ENCODE measurements around the gene PTPRC.

Gene PTPRC

DNA sequence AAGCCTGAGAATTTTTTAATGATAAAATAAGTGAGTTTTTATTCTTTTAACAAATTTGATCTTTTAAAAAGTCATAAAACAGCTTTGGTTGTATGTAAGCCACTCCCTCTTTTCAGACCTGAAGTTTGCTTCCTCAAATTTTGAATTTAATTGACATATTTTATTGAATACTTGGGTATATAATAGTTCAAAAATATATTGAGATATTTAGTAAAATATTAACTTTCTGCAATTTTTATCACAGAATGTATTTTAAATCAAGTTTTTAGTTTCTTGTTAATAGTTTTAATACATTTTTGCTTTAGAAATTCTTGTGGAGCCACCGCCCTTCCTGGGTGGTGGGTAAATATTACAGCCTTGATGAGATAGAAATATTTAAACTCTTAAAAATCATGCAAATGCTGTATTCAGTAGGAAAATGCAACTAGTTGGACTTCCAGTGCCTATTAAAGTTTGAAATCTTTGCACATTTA is 867 bp downstream of the PTPRC start:
- TF ChIP-seq ZFX (IDR thresholded peaks at IDR 0.05), result no peak
- TF ChIP-seq, protein P1, sequence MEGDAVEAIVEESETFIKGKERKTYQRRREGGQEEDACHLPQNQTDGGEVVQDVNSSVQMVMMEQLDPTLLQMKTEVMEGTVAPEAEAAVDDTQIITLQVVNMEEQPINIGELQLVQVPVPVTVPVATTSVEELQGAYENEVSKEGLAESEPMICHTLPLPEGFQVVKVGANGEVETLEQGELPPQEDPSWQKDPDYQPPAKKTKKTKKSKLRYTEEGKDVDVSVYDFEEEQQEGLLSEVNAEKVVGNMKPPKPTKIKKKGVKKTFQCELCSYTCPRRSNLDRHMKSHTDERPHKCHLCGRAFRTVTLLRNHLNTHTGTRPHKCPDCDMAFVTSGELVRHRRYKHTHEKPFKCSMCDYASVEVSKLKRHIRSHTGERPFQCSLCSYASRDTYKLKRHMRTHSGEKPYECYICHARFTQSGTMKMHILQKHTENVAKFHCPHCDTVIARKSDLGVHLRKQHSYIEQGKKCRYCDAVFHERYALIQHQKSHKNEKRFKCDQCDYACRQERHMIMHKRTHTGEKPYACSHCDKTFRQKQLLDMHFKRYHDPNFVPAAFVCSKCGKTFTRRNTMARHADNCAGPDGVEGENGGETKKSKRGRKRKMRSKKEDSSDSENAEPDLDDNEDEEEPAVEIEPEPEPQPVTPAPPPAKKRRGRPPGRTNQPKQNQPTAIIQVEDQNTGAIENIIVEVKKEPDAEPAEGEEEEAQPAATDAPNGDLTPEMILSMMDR (conservative IDR thresholded peaks at IDR 0.05), result no peak

DNA sequence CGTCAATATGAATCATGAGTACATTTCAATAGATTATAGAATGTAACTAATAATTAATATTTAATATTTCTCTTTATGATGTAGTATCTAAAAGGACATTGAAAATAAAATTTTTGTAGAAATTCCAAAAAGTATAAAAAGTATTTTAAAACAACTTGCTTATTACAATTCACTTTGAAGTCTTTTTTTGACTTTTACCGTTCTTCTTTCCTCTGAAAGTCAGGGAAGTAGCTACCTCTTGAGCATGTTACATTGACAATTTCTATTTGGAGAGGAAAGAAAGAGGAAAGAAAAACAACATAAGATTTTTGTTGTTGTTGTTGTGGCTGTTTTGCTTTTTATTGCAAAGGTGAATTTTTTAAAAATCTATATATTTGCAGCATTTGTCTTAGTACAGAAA is 1.3 kb downstream of the PTPRC start:
- no peak overlapping the region for H3K27ac ChIP-seq
- no peak for TF ChIP-seq ZFX (IDR thresholded peaks at IDR 0.05)
- TF ChIP-seq, protein P1 (conservative IDR thresholded peaks at IDR 0.05), result no peak

More for the DNA sequence above, 867 bp downstream of the PTPRC start:
- no peak overlapping the region for H3K27ac ChIP-seq

DNA sequence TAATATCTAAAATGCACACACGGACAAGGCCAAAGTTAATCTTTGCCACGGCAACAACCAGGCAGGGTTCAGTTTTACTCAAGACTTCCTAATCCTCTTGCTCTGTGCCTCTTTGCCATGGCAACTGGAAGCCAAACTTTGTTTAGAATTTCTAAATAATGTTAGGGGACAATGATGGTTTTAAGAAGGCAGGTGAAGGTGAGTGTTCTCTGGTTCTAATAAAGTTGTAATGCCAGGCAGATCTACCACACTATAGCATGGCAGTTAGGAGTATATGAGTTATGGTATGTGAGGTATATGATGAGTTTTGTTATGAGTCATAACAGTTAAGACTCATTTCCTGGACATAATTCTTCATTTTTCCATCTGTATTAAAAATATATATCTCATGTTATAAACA is 2.7 kb downstream of the PTPRC start:
- no peak overlapping the region for H3K27ac ChIP-seq
- TF ChIP-seq, protein P1 (conservative IDR thresholded peaks at IDR 0.05), result no peak
- TF ChIP-seq ZFX (IDR thresholded peaks at IDR 0.05), result no peak

DNA sequence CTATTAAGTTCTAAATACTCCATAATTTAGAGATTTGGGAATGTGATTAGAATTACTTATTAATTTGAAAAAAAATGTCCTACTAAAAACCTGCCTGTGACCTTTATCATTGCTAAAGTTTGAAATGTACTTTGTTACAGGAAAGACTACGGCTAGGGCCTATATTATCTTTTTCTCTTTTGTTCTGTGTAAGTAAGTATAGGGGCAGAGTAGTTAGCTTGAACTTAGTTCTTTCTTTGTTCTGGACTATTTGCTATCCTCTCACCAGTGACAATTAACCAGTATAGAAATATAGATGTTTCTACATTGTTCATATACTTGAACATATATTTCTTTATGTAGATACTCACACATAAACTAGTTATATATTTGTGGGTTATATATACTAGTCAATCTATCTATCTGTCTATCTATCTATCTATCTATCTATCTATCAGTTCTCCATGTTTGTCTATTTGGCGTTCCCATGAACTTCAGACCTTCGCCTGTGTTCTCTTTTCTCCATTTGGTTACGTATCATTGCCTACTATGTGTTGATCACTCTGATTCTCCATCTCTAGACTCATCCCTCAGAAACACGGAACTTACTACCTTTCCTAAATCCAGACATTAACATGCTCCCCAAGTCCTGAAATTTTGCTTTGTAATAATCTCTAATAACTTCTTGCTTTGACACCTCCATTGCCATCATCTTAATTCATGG is 3.3 kb downstream of the PTPRC start:
- no peak for TF ChIP-seq ZFX (IDR thresholded peaks at IDR 0.05)
- TF ChIP-seq, protein P1 (conservative IDR thresholded peaks at IDR 0.05), result no peak
- H3K27ac ChIP-seq, result no peak overlapping the region

DNA sequence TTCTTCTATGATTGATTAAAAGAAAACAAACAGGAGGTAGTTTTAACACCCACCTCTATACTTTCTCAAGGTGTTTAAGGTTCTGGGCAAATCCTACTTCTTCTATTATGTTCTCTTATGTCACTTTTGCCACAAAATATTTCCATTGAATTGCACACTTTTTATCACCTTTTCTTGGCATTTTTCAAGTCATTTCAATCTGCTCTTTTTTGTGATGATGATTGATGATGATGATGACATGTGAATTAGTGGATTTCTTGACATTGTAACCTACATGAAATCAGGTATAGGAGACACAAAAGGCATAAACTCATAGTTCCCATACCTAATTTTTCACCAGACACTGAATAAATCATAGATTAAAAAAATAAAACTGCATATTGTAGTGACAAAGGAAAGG is 4.1 kb downstream of the PTPRC start:
- TF ChIP-seq ZFX (IDR thresholded peaks at IDR 0.05), result no peak
- TF ChIP-seq, protein P1 (conservative IDR thresholded peaks at IDR 0.05), result no peak
- no peak overlapping the region for H3K27ac ChIP-seq

DNA sequence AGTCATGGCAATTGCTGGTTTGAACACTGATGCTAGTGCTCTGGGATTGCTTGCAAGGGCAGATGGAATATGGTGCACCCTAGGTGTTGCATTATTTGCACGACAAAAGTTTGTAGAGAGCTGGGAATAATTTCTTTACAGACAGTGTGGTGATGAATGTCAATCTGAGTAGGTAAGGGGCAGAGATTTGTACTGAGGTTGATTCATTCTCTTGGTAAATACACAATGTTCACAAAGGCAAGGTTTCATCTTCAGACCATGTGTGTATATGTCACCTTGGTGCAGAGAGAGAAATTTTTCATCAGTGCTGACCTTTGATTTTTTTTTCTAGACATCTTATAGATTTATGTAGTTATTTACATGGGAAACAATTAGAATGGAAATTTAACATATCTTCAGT is 5.0 kb downstream of the PTPRC start:
- H3K27ac ChIP-seq, result no peak overlapping the region
- TF ChIP-seq, protein P1 (conservative IDR thresholded peaks at IDR 0.05), result no peak
- TF ChIP-seq ZFX (IDR thresholded peaks at IDR 0.05), result no peak

DNA sequence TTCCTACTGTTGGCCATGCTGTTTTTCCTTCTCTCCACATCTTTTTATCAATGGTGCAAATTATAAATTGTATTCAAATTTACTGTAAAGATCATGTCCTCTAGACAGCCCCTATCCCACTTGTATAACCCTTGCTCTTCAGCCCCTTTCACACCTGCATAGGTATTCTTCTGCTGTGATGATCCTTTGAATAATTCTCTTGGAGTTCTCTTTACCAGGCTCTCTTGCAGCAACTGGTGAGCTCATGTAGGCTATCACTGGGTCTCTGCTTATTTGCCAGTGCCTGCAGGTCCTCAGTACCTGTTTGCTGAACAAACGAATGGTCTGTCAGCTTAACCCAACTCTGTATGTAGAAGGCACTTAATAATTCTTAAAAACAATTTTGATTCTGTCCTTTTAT is 8.2 kb downstream of the PTPRC start:
- no peak for TF ChIP-seq ZFX (IDR thresholded peaks at IDR 0.05)
- TF ChIP-seq, protein P1 (conservative IDR thresholded peaks at IDR 0.05), result no peak
- H3K27ac ChIP-seq, result no peak overlapping the region
